Measurements from ENCODE around the gene GSE1.

GSE1 gene

GRCh38 chr16:85622683-85623082 lies 9.6 kb downstream of the GSE1 start:
- no peak overlapping the region for H3K27ac ChIP-seq
- H3K27me3 ChIP-seq, result no peaks in the 10 kb centered on the region
- H3K36me3 ChIP-seq, result peaks cover 68% of the 10 kb centered on the region
- peak overlapping the region; percentile 25 for H3K4me2 ChIP-seq
- H3K4me3 ChIP-seq, result no peak overlapping the region
- peaks cover 99% of the 10 kb centered on the region for H3K4me1 ChIP-seq
- no peaks in the 10 kb centered on the region for H3K9me3 ChIP-seq
- TF ChIP-seq Cebpa-rat (IDR thresholded peaks at IDR 0.05), result no peak
- peaks cover 100% of the 10 kb centered on the region for H4K20me1 ChIP-seq
- no peak overlapping the region; the same call in 1 of the 2 replicates for H3K9ac ChIP-seq

- no peak overlapping the region for H3K9ac ChIP-seq
- peaks cover 99% of the 10 kb centered on the region for H3K4me1 ChIP-seq
- H3K27ac ChIP-seq, result no peak overlapping the region
Observed at GRCh38 chr16:85623250-85623649, 10.1 kb downstream of the GSE1 start.

GRCh38 chr16:85623997-85624601 lies 11.0 kb downstream of the GSE1 start:
- no peaks in the 10 kb centered on the region for H3K27me3 ChIP-seq
- peaks cover 63% of the 10 kb centered on the region for H3K36me3 ChIP-seq
- H3K4me2 ChIP-seq, result peak overlapping the region; percentile 99
- H3K4me1 ChIP-seq, result peaks cover 99% of the 10 kb centered on the region
- no peak overlapping the region for H3K4me3 ChIP-seq
- H3K9me3 ChIP-seq, result peaks cover 3% of the 10 kb centered on the region
- H4K20me1 ChIP-seq, result peaks cover 100% of the 10 kb centered on the region
- H3K9ac ChIP-seq, result no peak overlapping the region
- TF ChIP-seq Cebpa-rat (IDR thresholded peaks at IDR 0.05), result no peak
- no peak overlapping the region for H3K27ac ChIP-seq

More at GRCh38 chr16:85623250-85623649, 10.1 kb downstream of the GSE1 start:
- Histone ChIP-seq H3K4me2 (peak overlapping the region; percentile 25; the same call in 1 of the 2 replicates), H3K4me3 (no peak overlapping the region), H3K27me3 (no peaks in the 10 kb centered on the region), H3K9me3 (no peaks in the 10 kb centered on the region), H4K20me1 (peaks cover 100% of the 10 kb centered on the region), H3K36me3 (peaks cover 62% of the 10 kb centered on the region)
- no peak for TF ChIP-seq Cebpa-rat (IDR thresholded peaks at IDR 0.05)

- Histone ChIP-seq H3K4me3 (no peak overlapping the region), H3K9me3 (peaks cover 9% of the 10 kb centered on the region), H3K27me3 (no peaks in the 10 kb centered on the region), H3K4me2 (peak overlapping the region; percentile 99), H3K36me3 (peaks cover 64% of the 10 kb centered on the region), H3K4me1 (peaks cover 97% of the 10 kb centered on the region), H3K9ac (no peak overlapping the region), H3K27ac (no peak overlapping the region), H4K20me1 (peaks cover 100% of the 10 kb centered on the region)
- no peak for TF ChIP-seq Cebpa-rat (IDR thresholded peaks at IDR 0.05)
Observed at GRCh38 chr16:85624646-85625045, 11.5 kb downstream of the GSE1 start.

- H4K20me1 ChIP-seq, result peaks cover 100% of the 10 kb centered on the region
- H3K9me3 ChIP-seq, result peaks cover 13% of the 10 kb centered on the region
- no peaks in the 10 kb centered on the region for H3K27me3 ChIP-seq
- H3K27ac ChIP-seq, result no peak overlapping the region
- H3K4me3 ChIP-seq, result no peak overlapping the region
- H3K36me3 ChIP-seq, result peaks cover 64% of the 10 kb centered on the region
- H3K9ac ChIP-seq, result no peak overlapping the region
- peaks cover 94% of the 10 kb centered on the region for H3K4me1 ChIP-seq
- TF ChIP-seq Cebpa-rat (IDR thresholded peaks at IDR 0.05), result no peak
- peak overlapping the region; percentile 99 for H3K4me2 ChIP-seq
Observed at GRCh38 chr16:85625053-85625452, 11.9 kb downstream of the GSE1 start.

GRCh38 chr16:85625485-85626117 lies 12.5 kb downstream of the GSE1 start:
- Histone ChIP-seq H4K20me1 (peaks cover 100% of the 10 kb centered on the region), H3K9me3 (peaks cover 14% of the 10 kb centered on the region), H3K27ac (peak overlapping the region; percentile 81), H3K9ac (peak overlapping the region; percentile 66), H3K4me1 (peaks cover 94% of the 10 kb centered on the region), H3K4me3 (no peak overlapping the region), H3K36me3 (peaks cover 64% of the 10 kb centered on the region), H3K27me3 (no peaks in the 10 kb centered on the region), H3K4me2 (peak overlapping the region; percentile 99)
- no peak for TF ChIP-seq Cebpa-rat (IDR thresholded peaks at IDR 0.05)

GRCh38 chr16:85626191-85626981 lies 13.3 kb downstream of the GSE1 start:
- peaks cover 94% of the 10 kb centered on the region for H3K4me1 ChIP-seq
- peaks cover 100% of the 10 kb centered on the region for H4K20me1 ChIP-seq
- peak overlapping the region; percentile 66 for H3K9ac ChIP-seq
- peak overlapping the region; percentile 81 for H3K27ac ChIP-seq
- TF ChIP-seq Cebpa-rat (IDR thresholded peaks at IDR 0.05), result no peak
- peak overlapping the region; percentile 99 for H3K4me2 ChIP-seq
- H3K9me3 ChIP-seq, result peaks cover 14% of the 10 kb centered on the region
- peaks cover 64% of the 10 kb centered on the region for H3K36me3 ChIP-seq
- H3K27me3 ChIP-seq, result no peaks in the 10 kb centered on the region
- peak overlapping the region; percentile 47; the same call in 1 of the 2 replicates for H3K4me3 ChIP-seq

GRCh38 chr16:85627089-85627488 lies 14.0 kb downstream of the GSE1 start:
- H3K36me3 ChIP-seq, result peaks cover 64% of the 10 kb centered on the region
- no peak overlapping the region; the same call in 1 of the 2 replicates for H3K4me3 ChIP-seq
- H3K4me1 ChIP-seq, result peaks cover 94% of the 10 kb centered on the region
- peak overlapping the region; percentile 60 for H3K9ac ChIP-seq
- H3K9me3 ChIP-seq, result peaks cover 14% of the 10 kb centered on the region
- H3K27ac ChIP-seq, result peak overlapping the region; percentile 72
- TF ChIP-seq Cebpa-rat (IDR thresholded peaks at IDR 0.05), result no peak
- no peaks in the 10 kb centered on the region for H3K27me3 ChIP-seq
- H4K20me1 ChIP-seq, result peaks cover 100% of the 10 kb centered on the region
- peak overlapping the region; percentile 99 for H3K4me2 ChIP-seq

GRCh38 chr16:85627526-85628264 lies 14.6 kb downstream of the GSE1 start:
- no peak for TF ChIP-seq Cebpa-rat (IDR thresholded peaks at IDR 0.05)
- Histone ChIP-seq H3K9me3 (peaks cover 14% of the 10 kb centered on the region), H3K27me3 (no peaks in the 10 kb centered on the region), H3K4me2 (peak overlapping the region; percentile 99), H4K20me1 (peaks cover 100% of the 10 kb centered on the region), H3K27ac (peak overlapping the region; percentile 72), H3K4me3 (peak overlapping the region; percentile 40), H3K9ac (peak overlapping the region; percentile 60), H3K36me3 (peaks cover 64% of the 10 kb centered on the region), H3K4me1 (peaks cover 93% of the 10 kb centered on the region)
